GM20431 (cell line): ENCODE data around the gene ZNF112.

Source experiments
- in situ Hi-C: fragments of 300-500 bp; cut with MseI, MboI; formaldehyde crosslinking; loops from one replicate; pipeline ENCODE4 v1.15.0; 2020; ENCODE audit warnings: low sequenced_read_pairs; ENCODE audit not compliant: unreplicated experiment

The ZNF112 gene

DNA sequence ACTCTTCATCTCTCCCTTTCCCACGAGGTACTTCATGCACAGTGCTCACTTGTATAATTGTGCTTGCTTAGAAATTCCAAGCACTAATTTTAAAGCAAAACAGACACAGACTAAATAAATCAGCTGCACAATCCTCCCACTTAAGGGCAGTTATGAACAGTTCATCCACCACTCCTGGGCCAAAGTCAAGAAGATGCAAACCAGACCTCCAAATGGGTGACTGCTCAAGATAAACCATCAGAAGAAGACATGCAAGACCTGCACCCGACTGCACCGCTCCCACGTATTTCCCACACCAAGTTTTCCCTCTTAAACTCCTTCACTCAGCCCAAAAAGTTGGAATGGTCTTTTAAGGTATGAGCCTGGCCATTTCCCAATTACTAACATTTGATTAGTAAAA, 71.5 kb downstream of the ZNF112 start:
- in situ Hi-C loops, result no loop called here

DNA sequence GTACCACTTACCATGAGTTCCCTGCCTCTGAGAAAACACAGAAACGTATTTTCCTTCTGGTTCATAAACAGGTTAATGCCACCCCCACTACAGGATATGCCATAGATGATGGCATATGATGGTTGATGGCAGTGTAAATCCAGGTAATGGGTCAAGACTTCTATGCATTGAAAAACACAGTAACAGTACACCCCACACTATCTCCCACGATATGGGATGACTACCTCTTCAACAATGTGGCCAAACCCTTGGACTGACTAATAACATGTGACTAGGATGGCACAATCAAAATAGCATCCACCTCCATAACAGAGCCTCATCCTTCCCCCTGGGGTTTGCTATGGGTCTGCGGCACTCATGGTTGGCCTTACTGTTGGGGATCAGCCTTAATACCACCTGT, 73.6 kb downstream of the ZNF112 start:
- in situ Hi-C loops, result no loop called here

- in situ Hi-C loops, result no loop called here
Measured at GRCh38 chr19:44280916-44281315, 75.6 kb downstream of the ZNF112 start.

DNA sequence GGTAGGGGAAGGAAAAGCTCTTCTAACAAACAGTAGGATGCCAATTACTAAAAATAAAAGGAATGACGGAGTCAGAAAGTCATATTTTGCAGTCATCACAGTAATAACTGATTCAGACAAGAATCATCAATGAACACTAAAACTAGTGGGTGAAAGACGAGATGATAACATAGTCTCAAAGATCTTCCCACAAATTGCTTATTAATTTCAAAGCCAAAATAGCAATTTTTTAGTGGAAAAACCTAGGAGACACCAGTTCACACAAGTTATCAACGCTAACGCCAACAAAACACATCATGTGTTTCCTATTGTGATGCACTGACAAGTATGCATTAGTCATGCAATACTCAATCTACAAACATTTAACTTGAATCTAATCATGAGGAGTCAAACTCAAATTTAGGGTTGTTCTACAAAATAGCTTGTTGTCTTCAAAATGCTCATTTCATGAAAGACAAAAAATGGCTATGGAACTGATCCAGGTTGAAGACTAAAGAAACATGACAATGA, 78.2 kb downstream of the ZNF112 start:
- in situ Hi-C loops, result no loop called here

DNA sequence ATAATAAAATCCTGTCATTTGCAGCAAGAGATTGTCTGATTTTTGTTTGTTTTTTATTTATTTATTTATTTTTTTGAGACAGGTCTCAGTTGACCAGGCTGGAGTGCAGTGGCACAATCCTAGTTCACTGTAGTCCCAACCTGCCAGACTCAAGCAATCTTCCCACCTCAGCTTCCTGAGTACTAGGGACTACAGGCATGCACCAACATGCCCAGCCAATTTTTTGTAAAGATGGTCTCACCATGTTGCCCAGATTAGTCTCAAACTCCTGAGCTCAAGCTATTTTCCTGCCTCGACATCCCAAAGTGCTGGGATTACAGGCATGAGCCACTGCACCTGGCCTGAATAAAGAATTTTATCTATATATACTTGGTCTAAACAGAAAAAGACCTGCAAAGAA, 79.1 kb downstream of the ZNF112 start:
- in situ Hi-C loops, result no loop called here
